Rectal smooth muscle tissue (tissue), 1 donor: ENCODE data around the gene UNC5C.

ENCODE experiments used
- H3K27ac ChIP-seq: one replicate; pipeline ENCODE4 v1.7.0; 2013; ENCODE audit warnings: low read depth, low read length, inconsistent platforms
- H3K27me3 ChIP-seq: one replicate; pipeline ENCODE4 v1.7.0; 2013; ENCODE audit warnings: low read length; ENCODE audit not compliant: control insufficient read depth, insufficient read depth
- H3K36me3 ChIP-seq: one replicate; pipeline ENCODE4 v1.7.0; 2013; ENCODE audit warnings: low read length; ENCODE audit not compliant: control insufficient read depth, insufficient read depth
- H3K4me1 ChIP-seq: one replicate; pipeline ENCODE4 v1.7.0; 2013; ENCODE audit warnings: low read length; ENCODE audit not compliant: control insufficient read depth, insufficient read depth
- H3K4me3 ChIP-seq: one replicate; pipeline ENCODE4 v1.7.0; 2013; ENCODE audit warnings: low read length
- H3K9ac ChIP-seq: one replicate; pipeline ENCODE4 v1.7.0; 2013; ENCODE audit warnings: low read length

Gene UNC5C

GRCh38 chr4:95398217-95398616, 150.6 kb downstream of the UNC5C start:
- no peaks in the 10 kb centered on the region for H3K4me1 ChIP-seq
- no peak overlapping the region for H3K4me3 ChIP-seq
- no peak overlapping the region for H3K9ac ChIP-seq
- no peaks in the 10 kb centered on the region for H3K27me3 ChIP-seq
- no peaks in the 10 kb centered on the region for H3K36me3 ChIP-seq
- H3K27ac ChIP-seq, result no peak overlapping the region

- Histone ChIP-seq H3K4me3 (no peak overlapping the region), H3K9ac (no peak overlapping the region), H3K27ac (no peak overlapping the region), H3K27me3 (no peaks in the 10 kb centered on the region), H3K36me3 (no peaks in the 10 kb centered on the region), H3K4me1 (no peaks in the 10 kb centered on the region)
Observed at GRCh38 chr4:95394752-95395306, 153.9 kb downstream of the UNC5C start.

GRCh38 chr4:95393821-95394220, 155.0 kb downstream of the UNC5C start:
- Histone ChIP-seq H3K36me3 (no peaks in the 10 kb centered on the region), H3K27ac (no peak overlapping the region), H3K27me3 (no peaks in the 10 kb centered on the region), H3K4me3 (no peak overlapping the region), H3K4me1 (no peaks in the 10 kb centered on the region), H3K9ac (no peak overlapping the region)

GRCh38 chr4:95388911-95389310, 159.9 kb downstream of the UNC5C start:
- no peaks in the 10 kb centered on the region for H3K36me3 ChIP-seq
- no peak overlapping the region for H3K27ac ChIP-seq
- no peak overlapping the region for H3K4me3 ChIP-seq
- no peaks in the 10 kb centered on the region for H3K4me1 ChIP-seq
- no peaks in the 10 kb centered on the region for H3K27me3 ChIP-seq
- H3K9ac ChIP-seq, result no peak overlapping the region

GRCh38 chr4:95387719-95388118, 161.1 kb downstream of the UNC5C start:
- Histone ChIP-seq H3K27ac (no peak overlapping the region), H3K4me3 (no peak overlapping the region), H3K9ac (no peak overlapping the region), H3K4me1 (no peaks in the 10 kb centered on the region), H3K27me3 (no peaks in the 10 kb centered on the region), H3K36me3 (no peaks in the 10 kb centered on the region)

- Histone ChIP-seq H3K9ac (no peak overlapping the region), H3K27me3 (no peaks in the 10 kb centered on the region), H3K4me1 (no peaks in the 10 kb centered on the region), H3K27ac (no peak overlapping the region), H3K4me3 (no peak overlapping the region), H3K36me3 (no peaks in the 10 kb centered on the region)
Observed at GRCh38 chr4:95386410-95386809, 162.4 kb downstream of the UNC5C start.

- Histone ChIP-seq H3K36me3 (no peaks in the 10 kb centered on the region), H3K9ac (no peak overlapping the region), H3K4me1 (no peaks in the 10 kb centered on the region), H3K27me3 (no peaks in the 10 kb centered on the region), H3K4me3 (no peak overlapping the region), H3K27ac (no peak overlapping the region)
Observed at GRCh38 chr4:95381843-95382580, 166.8 kb downstream of the UNC5C start.

GRCh38 chr4:95379633-95380032, 169.1 kb downstream of the UNC5C start:
- Histone ChIP-seq H3K27me3 (no peaks in the 10 kb centered on the region), H3K36me3 (no peaks in the 10 kb centered on the region), H3K4me3 (no peak overlapping the region), H3K4me1 (no peaks in the 10 kb centered on the region), H3K9ac (no peak overlapping the region), H3K27ac (no peak overlapping the region)

- Histone ChIP-seq H3K4me3 (no peak overlapping the region), H3K9ac (no peak overlapping the region), H3K4me1 (no peaks in the 10 kb centered on the region), H3K36me3 (no peaks in the 10 kb centered on the region), H3K27me3 (no peaks in the 10 kb centered on the region), H3K27ac (no peak overlapping the region)
Observed at GRCh38 chr4:95377366-95377900, 171.3 kb downstream of the UNC5C start.

- Histone ChIP-seq H3K4me1 (no peaks in the 10 kb centered on the region), H3K4me3 (no peak overlapping the region), H3K27ac (no peak overlapping the region), H3K9ac (no peak overlapping the region), H3K27me3 (no peaks in the 10 kb centered on the region), H3K36me3 (no peaks in the 10 kb centered on the region)
Observed at GRCh38 chr4:95371476-95372224, 177.1 kb downstream of the UNC5C start.

GRCh38 chr4:95367824-95368223, 180.9 kb downstream of the UNC5C start:
- Histone ChIP-seq H3K4me3 (no peak overlapping the region), H3K27me3 (no peaks in the 10 kb centered on the region), H3K9ac (no peak overlapping the region), H3K4me1 (no peaks in the 10 kb centered on the region), H3K36me3 (no peaks in the 10 kb centered on the region), H3K27ac (no peak overlapping the region)

GRCh38 chr4:95363966-95364365, 184.8 kb downstream of the UNC5C start:
- Histone ChIP-seq H3K4me3 (no peak overlapping the region), H3K4me1 (no peaks in the 10 kb centered on the region)

More at GRCh38 chr4:95363966-95364365, 184.8 kb downstream of the UNC5C start:
- Histone ChIP-seq H3K27ac (no peak overlapping the region), H3K27me3 (no peaks in the 10 kb centered on the region), H3K9ac (no peak overlapping the region), H3K36me3 (no peaks in the 10 kb centered on the region)
